HuH-7 (cell line): Measurements from ENCODE around the gene TSN.

Experiments used
- DNase-seq: peaks from one replicate; pipeline ENCODE4 v3.0.0; 2011; ENCODE audit warnings: low spot score

TSN gene

DNA sequence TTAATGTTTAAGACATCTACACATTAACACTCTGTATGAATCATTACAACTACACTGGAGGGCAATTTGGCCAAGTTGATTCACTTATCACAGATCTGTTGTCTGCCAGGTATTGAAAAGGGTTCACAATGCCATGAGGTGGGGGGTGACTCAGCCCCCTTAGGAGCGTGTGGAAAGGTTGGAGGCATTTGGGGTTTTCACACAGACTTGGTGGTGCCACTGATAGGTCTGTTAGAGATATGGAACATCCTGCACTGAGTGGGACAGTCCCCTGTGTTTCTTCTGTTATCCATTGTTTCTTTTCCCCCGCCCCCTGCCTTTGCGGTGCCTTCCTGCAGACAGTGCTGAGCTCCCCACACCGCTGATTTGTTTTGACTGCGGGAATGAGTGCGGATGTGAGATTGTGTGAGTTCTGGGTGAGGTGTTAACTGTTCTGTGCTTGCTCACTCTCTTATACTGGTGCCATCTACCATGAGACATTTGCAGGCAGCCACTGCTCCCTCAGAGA is 9.3 kb upstream of the TSN start:
- no peak for DNase-seq

DNA sequence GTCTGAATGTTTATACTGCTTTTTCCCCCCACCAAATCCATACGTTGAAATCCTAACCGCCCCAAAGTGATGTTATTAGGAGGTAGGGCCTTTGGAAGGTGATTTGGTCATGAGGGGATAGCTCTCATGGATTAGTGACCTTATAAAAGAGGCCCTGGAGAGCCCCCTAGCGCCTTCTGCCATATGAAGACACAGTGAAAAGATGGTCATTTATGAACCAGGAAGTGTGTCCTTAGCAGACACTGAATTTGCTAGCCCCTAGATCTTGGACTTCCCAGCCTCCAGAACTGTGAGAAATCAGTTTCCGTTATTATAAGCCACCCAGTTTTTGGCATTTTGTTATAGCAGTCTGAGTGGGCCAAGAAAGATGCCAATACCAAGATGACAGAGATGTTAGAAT is 7.2 kb upstream of the TSN start:
- DNase-seq: no peak

DNA sequence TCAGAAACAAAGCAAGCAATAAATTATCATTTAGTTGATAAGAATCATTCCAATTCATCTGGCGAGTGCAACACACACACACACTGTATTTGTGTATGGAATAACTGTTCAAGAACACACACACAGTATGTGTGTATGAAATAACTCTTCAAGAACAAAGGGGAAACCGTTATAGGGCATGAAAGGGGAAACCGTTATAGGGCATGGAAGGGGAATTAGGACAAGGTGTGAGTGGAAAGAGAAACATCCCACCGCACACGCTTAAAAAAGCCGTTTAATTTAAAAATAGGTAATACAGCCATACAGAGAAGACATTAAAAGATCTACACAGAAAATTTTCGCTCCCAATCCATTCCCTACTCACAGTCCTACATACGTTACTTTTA is 607 bp upstream of the TSN start:
- DNase-seq: no peak

DNA sequence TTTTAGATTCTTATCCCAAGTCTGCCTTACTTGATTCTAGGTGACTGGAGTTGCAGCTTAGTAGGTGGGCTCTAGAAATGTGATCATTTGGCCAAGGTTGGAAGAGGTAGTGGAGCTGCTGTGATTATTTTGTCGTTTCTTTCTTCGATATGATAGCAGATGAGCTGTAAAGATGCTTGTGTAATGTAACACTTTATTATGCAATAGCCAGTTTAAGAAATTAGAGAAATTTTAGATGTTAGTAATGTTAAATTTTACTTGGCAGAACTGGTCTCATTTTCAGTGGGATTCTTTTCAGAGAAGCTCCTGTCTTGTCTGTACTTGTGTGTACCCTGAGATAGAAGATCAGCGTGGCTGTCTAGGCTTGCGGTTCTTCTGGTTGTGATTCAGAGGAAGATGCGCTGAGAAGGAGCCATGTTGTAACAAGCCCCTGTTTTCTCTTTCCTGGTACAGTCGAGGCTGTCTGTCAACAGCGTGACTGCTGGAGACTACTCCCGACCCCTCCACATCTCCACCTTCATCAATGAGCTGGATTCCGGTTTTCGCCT is 9.3 kb downstream of the TSN start:
- DNase-seq: no peak

DNA sequence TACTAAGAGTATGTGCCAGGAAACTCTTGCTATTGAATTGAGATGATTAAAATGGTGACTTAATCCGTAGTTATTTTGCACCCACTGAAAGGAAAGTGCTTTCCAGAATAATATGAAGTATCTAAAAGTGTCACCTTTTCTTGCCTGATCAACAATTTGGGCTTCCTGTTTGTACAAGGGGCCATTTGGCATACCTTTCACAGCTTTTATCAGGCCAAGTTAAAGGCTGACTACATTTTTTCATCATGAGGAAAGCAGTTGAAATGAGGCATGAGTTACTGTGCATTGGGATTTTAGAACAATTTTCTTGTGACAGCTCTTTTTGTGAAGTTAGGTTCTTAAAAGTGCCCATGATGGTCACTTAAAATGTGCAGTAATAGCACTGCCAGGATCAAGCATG is 11.2 kb downstream of the TSN start:
- DNase-seq: no peak

DNA sequence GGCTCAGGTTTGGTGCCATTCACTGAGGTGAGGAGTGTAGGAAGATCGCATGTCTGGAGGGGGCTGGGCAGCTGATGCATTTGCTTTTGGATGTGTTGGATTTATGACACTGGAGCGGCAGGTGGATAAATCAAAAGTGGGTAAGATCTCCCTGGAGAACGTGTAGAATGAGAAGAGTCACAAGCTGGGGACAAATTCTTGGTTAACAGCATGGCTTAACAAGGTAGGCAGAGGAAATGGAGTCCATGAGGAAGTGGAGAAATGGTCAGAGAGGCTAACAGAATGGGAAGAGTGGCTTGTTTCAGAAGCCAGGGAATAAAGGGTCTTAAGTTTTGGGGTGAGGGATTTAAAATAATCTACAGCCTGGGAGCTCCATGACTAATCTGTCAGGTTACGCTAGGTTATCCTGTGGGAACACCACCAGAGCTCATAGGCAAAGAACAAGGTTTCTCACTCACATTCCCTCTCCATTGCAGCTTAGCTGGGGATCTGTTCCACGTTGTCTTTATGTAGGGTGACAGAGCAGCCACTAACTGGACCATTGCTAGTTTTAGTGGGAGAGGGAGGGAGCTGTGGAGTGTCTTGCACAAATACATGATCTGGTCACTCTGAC is 12.8 kb downstream of the TSN start:
- DNase-seq: no peak

DNA sequence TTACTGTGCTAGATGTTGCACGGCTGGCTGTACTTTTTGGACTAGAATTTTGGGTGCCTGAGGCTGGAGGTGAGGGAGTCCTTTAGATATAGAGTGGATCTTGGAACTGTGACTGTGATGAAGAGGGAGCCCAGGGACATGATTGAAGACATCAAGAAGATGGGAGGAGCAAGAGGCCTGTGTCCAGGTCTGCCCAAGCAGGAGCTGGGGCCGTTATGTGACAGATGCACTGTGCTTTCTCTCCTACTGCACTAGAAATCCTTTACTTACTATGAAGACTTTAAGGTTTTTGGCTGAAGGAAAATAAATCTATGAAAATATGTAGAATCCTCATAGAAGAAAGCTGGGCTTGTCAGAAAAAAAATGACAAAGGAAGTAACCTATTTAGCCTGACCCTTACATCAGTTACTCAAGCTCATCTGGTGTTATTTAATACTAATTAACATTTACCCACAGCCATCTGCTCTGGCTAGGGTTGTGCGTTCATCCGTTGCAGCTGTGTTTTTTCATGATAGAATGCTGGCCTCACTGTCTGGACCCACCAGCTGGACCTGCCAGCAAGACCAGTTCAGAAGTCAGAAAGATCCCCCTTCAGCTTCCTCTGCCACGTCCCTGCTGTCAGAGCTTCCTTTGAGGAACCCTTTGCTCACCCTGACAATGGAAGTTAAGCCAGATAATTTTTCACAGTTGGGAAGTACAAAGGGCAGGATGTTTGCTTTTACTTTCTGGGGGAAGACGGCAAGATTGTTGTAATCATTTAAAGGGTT is 16.7 kb downstream of the TSN start:
- no peak for DNase-seq

DNA sequence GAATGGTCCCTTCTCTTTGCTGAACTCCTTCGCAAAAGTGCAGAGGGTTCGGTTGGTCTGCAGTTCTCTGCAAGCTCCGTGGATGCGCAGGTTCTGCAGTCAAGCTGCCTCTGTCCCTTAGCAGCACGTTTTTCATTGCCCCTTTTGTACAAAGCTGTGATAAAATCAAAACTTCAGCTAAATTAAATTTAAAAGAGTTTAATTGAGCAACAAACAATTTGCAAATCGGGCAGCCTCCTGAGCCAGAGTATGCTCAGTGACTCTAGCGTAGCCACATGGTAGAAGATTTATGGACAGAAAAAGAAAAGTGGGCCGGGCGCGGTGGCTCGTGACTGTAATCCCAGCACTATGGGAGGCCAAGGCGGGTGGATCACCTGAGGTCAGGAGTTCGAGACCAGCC is 18.8 kb downstream of the TSN start:
- DNase-seq: no peak

DNA sequence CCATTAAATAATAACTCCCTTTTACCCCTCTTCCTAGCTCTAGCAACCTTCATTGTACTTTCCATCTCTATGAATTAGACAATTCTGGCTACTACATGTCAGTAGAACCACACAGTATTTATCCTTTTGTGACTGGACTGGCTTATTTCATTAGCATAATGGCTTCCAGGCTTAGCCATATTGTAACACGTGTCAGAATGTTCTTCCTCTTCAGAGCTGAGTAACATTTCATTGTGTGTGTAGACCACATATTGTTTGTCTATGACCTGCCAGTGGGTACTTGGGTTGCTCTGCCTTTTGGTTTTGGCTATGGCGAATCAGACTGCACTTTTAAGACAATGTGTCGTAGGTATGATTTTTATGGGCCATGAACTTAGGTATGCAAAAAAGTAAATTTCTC is 20.9 kb downstream of the TSN start:
- no peak for DNase-seq

DNA sequence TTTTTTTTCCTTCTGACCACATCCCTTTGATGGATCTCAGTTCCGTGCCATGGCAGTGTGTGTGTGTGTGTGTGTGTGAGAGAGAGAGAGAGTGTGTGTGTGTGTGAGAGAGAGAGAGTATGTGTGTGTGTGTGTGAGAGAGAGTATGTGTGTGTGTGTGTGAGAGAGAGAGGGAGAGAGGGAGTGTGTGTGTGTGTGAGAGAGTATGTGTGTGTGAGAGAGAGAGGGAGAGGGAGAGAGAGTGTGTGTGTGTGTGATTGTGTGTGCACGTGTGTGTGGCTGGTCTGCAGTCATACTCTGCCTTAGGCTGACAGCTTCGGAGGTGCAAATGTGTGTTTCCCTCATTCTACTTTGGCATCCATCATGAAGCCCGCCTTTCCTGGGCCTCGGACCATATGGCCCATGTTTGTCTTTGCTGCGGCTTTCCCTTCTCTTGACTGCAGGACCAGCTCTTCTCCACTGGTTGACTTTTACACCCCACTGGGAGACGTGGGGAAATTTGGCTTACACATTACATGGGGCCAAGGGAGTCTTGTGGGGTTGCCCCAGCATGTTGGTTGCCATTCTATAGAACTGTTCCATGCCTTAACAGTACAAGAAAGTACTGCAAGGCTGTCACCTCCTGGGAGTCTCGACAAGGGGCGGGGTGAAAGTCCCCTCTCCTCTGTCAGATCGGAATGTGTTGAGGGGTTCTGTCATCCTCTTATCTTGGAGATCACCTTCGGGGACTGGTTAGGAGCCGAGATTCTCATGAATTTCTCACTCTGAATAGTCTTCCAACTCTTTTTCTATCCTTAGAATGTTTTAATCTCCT is 21.6 kb downstream of the TSN start:
- no peak for DNase-seq

DNA sequence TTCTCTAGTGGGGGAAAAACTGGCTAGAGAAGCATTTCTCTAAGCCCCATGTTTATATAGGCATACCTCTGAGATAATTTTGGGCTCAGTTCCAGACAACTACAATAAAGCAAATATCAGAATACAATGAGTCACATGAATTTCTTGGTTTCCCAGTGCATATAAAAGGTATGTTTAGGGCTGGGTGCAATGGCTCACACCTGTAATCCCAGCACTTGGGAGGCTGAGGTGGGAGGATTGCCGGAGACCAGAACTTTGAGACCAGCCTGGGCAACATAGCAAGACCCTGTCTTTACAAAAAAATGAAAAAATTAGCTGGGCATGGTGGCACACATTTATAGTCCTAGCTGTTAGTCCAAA is 22.2 kb downstream of the TSN start:
- DNase-seq: no peak

DNA sequence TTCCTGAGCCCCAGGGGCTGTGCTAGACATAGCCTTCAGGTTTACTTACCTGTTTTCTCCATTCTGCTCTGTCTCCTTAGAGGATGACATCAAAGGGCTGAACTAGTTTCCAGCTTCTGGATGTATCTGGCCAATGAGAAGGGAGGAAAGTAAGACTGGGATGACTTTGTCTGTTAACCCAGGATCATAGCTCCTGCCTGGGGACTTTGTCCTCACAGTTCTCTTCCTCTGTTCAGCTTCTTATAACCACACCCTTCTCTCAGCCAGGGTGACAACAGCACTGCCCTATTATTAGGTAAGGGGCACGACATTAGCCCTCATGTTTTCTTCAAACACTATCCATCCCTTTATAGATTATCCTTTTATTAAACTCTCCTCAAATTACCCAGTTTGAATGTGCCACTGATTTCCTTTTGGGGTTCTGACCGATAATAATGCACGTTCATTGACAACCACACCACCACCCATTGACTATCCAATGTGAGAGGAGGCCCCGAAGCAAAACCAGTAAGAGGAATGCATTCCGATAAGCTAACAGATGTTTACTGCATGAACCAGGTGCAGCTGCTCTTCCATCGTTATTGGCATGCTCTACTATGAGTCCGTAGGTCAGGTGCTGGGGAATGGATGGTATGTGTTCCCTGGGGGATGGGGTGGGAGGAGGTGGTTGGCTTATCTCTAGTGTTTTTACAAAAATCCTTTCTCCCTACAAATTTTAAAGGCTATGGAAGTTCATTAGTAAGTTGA is 23.5 kb downstream of the TSN start:
- peak; percentile 26 for DNase-seq

DNA sequence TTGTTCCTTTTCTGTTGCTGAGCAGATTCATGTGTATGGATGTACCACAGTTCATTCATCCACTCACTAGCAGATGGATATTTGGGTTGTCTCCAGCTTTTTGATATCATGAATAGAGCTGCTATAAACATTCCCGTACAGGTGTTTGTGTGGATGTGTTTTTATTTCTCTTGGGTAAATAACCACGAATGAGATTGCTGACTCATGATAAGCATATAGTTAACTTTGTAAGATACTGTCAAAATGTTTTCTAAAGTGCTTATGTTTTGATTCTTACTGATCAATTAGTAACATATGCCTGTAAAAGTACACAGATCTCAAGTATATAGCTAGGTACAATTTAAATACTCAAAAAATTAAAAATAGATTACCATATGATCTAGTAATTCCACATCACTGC is 27.7 kb downstream of the TSN start:
- no peak for DNase-seq

DNA sequence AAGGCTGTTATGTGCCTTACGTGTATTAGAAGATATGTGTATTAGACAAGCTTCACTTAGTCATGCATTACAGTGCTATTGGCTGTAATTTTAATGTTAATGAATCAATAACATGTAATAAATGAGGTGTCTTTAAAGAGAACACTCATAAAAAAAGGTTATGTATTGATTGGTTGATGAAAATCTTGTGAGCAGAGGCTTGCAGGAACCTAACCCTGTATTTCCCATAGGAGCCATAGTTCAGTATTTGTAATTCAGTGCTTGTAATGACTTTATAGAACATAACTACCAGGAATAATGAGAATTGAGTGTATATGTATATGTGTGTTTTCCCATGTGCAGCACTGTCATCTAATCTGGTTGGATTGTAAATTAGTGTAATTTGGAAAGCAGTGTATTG is 33.2 kb downstream of the TSN start:
- DNase-seq: no peak

DNA sequence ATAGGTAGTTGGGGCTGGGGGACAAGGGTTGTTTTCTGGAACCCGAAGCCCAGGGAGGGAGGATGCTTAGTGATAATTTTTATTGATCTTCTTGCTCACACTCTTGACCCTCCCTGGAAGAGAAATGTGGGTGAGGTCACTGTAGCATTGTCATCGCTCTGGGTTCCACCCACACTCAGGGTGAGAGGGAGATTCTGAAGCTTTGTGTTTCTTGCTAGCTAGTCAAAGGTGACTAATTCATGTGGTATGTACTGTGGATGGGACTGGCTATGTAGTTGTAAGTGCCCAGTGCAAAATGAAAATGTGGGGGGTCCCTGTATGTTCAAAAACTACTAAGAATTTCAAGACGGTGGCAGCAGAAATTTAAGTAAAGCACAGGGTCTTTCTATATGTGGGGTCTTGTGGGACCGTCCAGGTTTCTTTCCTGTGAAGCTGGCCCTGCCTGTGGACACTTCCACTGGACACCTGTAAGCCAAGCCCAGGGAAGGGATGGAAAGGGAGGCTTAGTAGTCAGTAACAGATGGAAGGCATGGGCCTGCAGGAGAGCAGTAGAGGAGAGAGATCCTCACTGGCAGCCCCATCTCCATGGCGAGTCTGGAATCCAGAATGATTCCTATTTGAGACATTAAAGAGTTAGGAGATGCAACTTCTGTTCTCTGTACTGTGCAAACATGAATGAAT is 35.0 kb downstream of the TSN start:
- DNase-seq: no peak

DNA sequence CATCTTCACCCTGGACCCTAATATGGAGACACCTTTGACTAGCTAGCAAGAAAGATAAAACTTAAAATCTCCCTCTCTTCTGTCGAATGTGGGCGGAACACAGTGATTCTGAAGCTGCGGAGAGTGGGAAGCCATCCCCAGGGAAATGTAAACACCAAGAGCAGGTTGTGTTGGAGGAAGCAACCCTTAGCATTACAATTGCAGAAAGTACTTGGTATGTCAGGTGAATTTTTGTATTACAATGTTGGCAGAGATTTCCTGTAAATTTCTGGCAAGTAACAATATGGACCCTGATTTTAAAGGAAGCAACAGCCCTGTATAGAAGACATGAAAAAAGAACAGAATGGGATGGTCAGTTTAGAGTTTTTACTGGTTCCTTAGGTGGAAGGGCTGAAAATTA is 35.8 kb downstream of the TSN start:
- DNase-seq: no peak

DNA sequence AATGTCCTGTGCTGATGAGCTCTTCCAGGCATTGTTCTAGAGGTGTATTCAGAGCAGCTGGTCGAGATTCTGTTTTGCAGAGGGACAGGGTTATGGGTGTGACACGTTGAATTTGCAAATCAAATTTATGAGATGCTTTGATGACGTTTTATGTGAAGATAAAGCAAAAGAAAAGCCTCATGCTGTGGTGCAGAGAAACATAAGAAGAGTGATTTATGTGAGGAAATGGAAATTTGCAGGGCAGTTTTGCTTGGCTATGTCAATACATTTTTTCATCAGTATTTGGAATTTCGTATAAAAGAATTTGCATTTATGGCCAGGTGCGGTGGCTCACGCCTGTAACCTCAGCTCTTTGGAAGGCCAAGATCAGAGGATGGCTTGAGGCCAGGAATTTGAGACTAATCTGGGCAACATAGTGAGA is 36.4 kb downstream of the TSN start:
- DNase-seq: no peak

DNA sequence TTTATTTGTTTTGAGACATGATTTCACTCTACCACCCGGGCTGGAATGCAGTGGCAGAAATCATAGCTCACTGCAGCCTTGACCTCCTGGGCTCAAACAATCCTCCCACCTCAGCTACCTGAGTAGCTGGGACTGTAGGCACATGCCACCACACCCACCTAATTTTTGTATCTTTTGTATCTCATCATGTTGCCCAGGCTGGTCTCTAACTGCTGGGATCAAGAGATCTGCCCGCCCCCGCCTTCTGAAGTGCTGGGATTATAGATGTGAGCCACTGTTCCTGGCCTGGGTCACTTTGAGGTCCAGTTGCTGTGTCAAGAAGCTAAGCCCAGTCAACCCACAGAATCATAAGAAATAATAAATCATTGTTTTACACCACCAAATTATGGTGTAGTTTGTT is 38.4 kb downstream of the TSN start:
- DNase-seq: no peak

DNA sequence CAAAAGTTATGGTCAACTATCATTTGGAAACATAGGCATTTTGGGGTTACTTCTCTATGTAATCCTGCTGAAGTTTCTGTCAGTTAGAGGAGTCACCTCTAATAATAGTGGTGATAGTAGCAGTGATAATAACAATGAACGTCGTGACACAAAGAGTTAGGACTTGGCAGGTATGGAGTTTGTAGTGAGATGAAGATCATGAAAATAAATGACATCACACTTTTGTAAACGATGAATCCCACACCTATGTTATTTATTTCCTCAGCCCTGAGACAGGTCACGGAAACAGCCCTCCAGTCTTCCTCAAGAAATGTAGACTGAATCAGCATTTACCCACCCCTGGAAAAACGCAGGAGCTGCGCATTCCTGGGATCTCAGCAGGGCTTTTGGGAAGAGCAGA is 38.8 kb downstream of the TSN start:
- no peak for DNase-seq

DNA sequence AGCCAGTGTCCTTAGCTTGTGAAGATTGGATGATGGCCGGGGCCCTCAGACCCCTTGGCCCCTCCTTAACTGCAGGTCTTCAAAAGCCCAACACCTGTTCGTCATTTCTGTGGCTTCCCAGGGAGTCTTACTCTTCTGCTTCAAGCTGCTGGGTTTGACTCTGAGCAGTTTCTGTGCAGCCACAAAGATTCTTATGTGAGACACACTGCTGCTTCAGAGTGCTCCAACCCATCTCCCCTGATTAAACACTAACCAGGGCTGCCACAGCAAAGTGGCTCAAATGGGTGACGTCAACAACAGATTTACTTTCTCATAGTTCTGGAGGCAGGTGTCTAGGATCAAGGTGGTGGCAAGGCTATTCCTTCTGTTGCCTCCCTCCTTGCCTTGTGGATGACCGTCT is 40.8 kb downstream of the TSN start:
- no peak for DNase-seq

DNA sequence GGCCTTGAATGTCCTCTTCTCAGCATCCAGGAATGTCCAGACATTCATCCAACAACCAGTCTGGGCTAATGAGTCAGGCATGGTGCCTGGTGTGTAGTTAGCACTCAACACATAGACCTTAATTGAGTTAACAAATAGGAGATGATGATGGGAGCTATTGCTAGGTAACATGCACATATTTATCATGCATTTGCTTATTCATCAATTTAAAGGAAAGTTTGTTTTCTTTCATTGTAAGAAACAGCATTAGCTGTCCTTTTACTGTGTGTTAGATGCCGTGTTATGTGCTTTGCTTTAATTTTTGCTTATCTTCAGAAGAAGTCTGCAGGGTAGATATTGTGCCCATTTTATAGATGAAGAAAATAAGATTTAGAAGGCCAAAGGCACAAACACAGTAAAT is 43.2 kb downstream of the TSN start:
- DNase-seq: no peak

DNA sequence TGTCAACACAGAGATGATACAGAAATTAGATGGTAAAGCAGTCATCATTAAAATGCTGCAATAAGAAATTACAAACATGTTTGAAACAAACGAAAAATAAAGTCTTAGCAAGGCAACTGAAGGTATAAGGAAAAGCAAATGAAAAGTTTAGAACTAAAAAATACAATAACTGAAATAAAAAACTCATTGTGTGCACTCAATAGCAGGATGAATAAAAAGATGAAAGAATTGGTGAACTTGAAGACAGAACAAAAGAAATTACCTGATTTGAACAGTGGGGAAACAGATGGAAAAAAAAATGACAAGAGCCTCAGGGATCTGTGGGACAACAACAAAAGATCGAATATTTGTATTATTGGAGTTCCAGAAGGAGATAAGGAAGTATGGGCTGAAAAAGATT is 46.5 kb downstream of the TSN start:
- DNase-seq: no peak
